ENCODE results near the gene NLRC3. TPM values are rescaled to one million over a fixed set of nuclear protein-coding genes. Genes with fewer than 3 reads are reported as not detected.

Gene NLRC3
- total RNA-seq, 1 experiment from 2014 or later: 0.03 TPM

DNA sequence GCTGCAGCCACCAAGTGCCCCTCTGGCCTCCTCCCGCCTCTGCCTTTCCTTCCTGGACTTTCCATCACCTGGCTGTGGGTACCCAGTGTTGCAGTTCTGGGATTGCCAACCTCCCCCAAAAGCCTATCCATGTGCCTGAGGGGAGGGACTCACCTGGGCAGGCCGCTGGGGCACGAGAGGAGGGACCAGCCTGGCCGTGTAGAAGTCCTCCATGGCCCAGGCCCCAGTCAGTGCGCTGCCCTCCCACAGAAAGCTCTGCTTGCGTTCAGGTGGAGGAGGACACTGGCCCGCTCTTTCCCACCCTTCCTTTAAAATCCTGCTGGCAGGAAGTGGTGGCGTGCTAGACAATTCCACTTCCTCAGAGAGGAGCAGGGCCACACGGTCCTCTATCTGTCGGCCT lies 20.0 kb upstream of the NLRC3 start:
- DNase-seq (ENCODE audit: low spot score): no peak

- DNase-seq (ENCODE audit: low spot score): no peak
Observed at GRCh38 chr16:3596101-3596861, 19.1 kb upstream of the NLRC3 start.

DNA sequence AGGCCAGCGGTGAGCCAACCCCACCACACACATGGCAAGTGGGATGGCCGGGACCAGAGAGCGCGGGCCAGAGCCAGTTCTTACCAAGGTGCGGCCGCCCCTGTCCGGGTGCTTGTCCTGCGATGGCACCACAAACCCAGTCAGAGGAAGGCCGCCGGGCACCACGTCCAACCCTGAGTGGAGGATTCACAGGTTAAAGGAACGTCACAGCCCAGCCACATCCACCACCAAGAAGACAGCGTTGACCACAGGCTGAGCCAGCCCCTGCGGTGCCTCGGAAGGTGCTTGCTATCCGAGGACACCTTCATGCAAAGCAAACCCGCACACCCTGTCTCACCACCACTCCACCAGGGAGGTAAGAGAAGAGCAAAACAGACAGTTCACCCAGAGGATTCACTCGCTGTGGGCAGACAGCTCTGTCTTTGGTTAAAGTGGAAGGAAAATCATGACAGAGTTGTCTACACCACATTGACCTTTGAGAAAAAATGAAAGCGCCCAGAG lies 18.4 kb upstream of the NLRC3 start:
- DNase-seq (ENCODE audit: low spot score): no peak

GRCh38 chr16:3595110-3595486 lies 17.9 kb upstream of the NLRC3 start:
- DNase-seq (ENCODE audit: low spot score): no peak

DNA sequence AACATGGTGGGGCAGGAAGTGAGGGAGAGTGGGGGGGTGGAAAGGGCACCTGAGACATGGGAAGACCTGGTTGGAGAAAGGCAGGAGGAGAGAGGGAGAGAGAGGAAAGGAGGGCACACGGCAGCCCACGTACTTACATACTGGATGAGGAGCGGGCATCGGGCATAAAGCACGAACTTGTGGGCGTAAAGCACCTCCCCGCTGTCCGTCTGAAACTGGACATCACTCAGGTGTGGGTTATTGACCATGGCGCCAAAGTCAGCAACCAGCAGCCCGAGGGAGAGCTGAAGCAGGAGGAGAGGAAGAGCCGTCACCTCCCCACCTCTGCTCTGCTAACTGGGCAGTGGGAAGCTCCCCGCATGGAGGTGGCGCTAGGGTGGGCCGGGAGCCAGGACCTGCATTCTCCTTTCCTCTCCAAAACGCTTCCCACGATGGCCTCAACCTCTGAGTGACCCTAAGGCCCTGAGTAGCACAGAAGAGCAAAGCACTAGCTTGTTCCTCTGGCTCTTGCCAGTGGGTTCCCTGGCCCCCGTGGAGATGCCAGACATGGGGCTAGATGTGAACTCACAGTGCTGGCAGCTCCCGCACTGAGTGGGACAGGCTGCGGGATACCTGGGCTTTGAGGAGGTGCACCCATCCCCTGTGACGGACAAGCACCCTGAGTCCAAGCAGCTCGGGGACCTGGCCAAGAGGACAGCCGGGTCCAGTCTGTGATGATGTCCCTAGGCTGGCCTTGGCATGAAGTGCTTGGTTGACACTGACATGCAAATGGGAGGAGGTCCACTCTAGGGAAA lies 17.3 kb upstream of the NLRC3 start:
- DNase-seq (ENCODE audit: low spot score): no peak

- DNase-seq (ENCODE audit: low spot score): no peak
Observed at GRCh38 chr16:3592559-3592958, 15.4 kb upstream of the NLRC3 start.

DNA sequence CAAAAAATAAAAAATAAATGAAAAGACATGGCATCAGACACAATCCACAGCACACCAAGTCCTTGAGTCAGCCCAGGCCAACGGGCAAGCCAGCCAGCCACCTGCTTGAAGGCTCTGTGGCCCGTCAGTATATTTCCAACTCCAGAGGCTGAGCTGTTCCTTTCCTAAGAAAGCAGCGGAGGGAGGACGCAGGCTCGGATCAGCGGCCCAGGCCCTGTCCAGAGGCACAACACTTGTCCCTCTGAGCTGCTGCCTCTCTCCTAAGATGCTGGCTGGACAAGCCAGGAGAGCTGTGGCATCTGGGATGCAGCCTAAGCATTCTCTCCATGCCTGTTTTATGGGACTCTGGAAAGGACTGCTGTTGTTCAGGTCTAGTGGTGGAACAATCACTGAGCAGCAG lies 14.8 kb upstream of the NLRC3 start:
- no peak for DNase-seq (ENCODE audit: low spot score)

GRCh38 chr16:3591436-3591803 lies 14.2 kb upstream of the NLRC3 start:
- no peak for DNase-seq (ENCODE audit: low spot score)

DNA sequence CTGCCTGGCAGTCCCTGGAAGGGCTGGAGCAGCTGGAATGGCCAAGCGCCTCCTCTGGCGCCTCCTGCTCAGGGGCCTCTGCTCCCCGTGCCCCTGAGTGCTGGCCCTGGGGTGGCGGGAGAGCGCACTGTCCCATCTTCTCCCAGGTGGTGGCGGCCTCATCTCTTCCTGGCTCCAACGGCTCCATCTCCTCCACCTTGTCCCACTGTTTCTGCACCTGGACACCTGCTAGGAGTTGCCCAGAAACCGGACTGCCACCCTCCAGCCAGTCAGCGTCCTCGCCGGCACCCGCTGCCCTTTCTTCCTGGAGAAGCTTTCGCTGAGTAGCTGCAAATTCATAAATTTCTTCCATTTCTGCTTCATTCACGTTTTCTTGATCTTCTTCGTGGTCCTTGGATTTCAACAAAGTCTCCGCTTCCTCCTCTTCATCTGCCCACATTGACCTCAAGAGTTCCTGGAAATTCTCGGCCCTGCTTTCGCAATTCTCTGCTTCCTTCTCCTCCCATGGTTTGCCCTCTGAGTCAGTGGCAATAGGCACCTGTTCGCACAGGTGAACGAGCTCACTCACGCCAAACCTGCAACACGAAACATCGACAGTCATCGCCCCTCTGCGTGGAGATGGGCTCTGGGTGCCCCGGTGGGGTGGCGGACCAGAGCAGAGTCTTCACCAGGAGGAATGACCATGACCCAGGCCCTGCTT lies 13.7 kb upstream of the NLRC3 start:
- DNase-seq (ENCODE audit: low spot score): no peak

DNA sequence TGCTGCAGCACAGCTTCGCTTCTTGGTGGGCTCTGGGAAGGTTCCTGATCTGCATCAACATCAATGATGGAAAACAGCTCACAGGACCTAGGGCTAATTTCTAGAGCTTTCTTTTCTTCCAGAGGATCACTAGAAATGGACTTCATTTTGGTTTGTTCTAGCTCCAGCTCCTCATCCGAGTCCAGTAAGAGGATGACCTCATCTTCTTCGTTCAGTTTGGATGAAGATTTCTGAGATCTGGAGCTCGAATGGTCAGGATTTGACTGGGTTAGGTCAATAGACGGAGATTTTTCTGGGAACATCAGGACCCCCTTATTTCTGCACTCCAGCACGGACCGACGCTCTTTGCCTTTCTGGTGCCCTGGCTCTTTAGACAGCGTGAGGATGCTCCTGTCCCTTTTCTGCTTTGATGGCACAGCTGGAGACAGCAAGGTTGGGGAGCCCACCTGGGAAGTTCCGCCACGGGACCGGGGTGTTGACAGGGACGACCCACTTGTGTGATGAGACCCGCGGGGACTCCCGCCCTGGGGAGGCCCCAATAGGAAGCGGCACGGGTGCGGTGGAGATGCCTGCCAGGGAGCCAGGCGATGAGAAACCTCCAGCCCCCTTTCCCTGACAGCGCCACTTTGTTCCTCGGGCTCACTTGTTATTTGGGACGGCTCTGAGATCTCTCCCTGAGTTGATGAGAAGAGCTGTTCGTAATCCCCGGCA lies 12.9 kb upstream of the NLRC3 start:
- no peak for DNase-seq (ENCODE audit: low spot score)

DNA sequence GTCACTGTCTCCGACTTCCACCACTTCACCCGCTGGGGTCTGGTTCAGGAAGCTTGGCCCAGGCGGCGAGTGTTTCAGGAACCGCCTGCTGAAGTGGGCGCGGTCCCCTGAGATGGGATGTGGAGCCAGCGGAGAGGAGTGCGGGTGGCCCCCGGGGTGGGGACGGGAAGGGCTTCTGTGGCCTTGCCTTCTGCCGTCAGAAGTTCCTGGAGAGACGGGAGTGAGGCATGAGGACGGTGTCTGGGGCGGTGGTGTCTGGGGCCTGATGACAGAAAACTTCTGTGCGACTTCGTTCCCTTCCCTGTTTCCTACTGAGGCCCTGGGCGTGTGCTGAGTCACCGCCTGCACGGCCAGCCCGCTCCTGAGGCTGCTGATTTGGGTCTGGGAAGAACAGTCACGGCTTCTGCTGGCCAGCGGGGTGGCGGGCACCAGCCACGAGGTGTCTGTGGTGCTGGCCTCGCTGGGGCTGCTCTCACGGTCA lies 12.3 kb upstream of the NLRC3 start:
- DNase-seq (ENCODE audit: low spot score): no peak

DNA sequence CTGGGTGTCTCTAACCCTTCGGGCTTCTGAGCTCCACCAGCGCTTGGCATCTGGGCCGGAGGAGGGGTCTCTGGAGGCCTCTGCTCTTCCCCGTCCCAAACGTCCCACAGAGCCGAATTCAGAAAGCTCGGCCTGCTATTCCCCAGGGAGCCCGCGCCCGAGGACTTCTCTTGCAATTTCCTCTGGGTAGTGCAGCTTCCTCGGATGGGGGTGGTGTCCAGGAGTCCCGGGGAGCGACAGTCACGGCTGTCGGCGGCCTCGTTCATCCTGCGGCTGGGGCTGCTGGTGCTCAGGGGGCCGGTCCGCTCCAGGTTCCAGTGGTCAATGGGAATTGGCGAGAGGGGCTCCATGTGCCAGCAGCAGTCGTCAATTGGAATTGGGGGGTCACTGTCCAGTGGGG lies 11.8 kb upstream of the NLRC3 start:
- DNase-seq (ENCODE audit: low spot score): no peak

DNA sequence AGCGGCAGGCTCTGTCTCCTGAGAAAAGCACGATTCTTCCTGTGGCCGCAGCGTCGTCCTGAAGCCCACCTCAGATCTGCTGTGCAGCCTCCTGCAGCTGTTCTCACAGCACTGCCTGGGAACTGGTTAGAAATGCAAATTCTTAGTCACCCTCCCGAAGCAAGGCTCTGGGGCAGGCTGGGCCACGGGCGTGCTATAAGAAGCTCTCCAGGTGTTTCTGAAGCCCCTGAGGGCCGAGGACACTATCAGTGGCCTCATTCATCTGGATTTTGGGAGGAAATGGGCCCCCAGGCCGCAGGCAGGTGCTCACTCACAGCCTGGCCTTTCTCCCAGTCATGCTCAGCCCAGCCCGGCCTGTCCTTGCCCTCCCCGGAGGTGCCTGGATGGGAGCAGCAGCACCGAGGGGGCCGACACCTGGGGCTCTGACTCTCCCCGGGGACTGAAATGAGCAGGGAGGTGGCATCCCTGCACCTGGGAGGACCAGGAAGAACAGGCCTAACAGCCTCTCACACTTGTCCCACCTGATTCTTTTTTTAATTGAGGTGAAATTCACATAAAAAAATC lies 10.4 kb upstream of the NLRC3 start:
- no peak for DNase-seq (ENCODE audit: low spot score)

GRCh38 chr16:3584412-3584811 lies 7.2 kb upstream of the NLRC3 start:
- no peak for DNase-seq (ENCODE audit: low spot score)

GRCh38 chr16:3583303-3584038 lies 6.3 kb upstream of the NLRC3 start:
- no peak for DNase-seq (ENCODE audit: low spot score)

DNA sequence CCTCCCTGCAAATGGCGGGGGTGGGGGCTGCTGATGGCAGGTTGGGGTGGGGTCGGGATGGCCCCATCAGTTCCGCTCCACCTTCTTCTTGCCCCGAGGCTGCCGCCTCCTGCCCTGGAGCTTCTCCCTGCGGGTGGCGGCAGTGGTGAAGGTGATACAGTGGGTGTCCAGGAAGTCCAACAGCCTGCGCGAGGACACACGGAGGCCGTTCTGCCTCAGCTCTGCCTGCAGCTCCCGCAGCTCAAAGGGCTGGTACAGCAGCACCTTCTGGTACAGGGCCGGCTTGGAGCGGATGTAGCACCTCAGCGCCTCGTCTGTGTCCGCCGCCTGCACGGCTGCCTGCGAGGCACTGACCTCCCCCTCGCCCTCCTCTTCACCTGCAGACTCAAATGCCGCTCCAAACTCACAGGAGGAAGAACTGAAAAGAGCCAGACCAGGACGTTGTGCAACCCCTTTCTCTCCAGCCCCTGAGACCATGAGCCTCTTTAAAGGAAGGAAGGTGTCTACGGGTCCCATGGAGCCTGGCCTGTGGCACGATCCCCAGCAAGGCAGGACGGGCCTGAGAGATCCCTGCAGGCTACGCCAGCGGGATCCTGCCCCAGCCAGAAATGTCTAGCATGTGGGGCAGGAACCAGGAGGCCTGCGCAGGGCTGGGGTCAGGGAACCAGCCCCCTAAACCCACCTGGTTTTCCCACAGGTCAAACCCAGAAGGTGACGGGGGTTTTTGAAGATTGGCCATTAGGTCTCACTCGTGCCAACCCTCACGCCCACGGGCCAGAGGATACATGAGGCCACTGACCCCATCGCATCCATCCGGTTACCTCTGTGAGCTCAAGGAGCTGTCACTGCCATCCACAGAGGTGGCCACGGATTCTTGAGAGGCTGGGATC lies 5.3 kb upstream of the NLRC3 start:
- DNase-seq (ENCODE audit: low spot score): no peak

DNA sequence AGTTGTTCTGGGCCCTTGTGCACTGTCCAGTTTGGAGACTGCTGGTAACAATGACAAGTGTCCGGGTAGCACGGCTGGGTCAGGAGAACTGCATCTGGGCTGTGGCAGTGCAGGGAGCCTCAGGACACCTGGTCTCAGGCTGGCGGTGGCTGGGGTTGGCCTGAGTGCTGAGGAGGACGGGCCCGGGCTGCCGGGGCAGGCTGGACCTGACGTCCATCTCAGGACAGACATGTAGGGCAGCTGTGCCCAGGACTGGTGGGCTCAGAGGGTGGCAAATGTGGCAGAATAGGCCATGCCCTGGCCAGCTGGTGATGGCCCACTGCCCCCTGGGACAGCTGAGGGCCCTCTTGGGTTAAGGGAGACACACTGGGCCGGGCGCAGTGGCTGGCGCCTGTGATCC lies 4.2 kb upstream of the NLRC3 start:
- no peak for DNase-seq (ENCODE audit: low spot score)

DNA sequence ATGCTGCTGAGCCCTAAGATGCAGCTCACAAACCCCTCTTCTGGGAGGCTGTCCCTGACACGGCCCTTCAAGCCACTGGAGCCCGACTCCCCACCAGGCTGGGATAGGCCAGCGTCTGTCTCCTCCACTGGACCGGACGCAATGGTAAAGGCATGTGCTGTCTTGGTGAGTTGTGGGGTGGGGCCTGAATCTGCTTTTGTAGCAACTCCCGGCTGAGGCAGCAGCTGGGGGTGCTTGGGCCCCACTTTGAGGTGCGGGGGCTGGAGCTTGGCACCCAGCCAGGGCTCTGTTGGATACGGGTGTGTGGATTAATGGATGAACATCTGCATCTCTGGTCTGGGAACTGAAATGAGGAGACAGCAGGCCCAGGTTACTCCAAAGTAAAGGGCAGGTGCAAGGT lies 3.5 kb upstream of the NLRC3 start:
- no peak for DNase-seq (ENCODE audit: low spot score)

DNA sequence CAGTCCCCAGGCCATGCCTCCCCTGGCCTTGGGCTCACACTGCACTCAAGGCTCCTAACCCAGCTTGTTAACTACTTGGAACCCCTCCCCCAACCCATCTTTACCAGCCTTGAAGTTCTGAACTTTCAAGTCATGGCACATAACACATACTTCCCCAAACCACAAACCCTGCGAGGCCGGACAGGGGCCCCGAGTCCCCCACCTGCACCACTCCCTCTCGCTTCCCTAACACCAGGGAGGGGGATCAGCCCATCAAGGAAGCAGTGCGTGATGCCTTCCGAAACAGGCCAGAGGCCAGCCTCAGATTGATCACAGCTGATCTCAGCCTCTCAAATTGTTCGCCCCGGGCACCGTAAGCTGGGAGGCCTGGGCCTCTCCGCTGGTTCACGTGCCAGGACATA lies 3.0 kb upstream of the NLRC3 start:
- no peak for DNase-seq (ENCODE audit: low spot score)

DNA sequence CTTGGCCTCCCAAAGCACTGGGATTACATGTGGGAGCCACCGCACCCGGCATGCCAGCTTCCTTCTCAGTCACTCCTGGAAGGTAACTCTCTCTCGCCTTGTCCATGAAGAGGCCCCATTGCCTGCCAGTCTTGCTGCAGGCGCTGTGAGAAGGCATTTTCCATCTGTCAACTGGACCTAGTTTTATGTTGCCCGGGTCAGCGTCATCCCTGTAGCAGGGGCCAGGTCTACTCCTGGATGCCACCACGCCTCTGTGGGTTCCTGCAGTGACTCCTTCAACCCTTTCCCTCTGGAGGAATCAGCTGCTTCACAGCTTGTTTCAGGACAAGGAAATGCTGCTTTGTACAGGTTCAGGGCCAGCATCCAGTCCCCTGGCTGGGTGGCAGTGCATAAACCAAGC lies 2.6 kb upstream of the NLRC3 start:
- no peak for DNase-seq (ENCODE audit: low spot score)

Data from A172 (cell line).